Upper lobe of left lung (tissue), 6 donors: ENCODE measurements around the gene ADAMTS19. TPM values are rescaled to one million over a fixed set of nuclear protein-coding genes. Genes with fewer than 3 reads are reported as not detected.

Experiments used
- ATAC-seq, 2 donors: fragments of 200-7000 bp; cut with Tn5 transposase; one replicate each; pipeline ENCODE4 v1.9.1; 2022; ENCODE audit warnings: mild to moderate bottlenecking in 2 of 2, moderate library complexity in 2 of 2; ENCODE audit not compliant: low FRiP score in 2 of 2
- DNase-seq, 2 donors: peaks; one replicate each; pipeline ENCODE4 v3.0.0-alpha.2; 2019 to 2020
- H3K27ac ChIP-seq, 4 donors: fragments of 200-600 bp; sonication (generic); one replicate each; pipeline ENCODE4 v1.5.1; 2016 to 2019
- H3K27me3 ChIP-seq, 4 donors: fragments of 200-600 bp; sonication (generic); one replicate each; pipeline ENCODE4 v1.5.1; 2017 to 2019
- H3K36me3 ChIP-seq, 4 donors: fragments of 200-600 bp; sonication (generic); one replicate each; pipeline ENCODE4 v1.5.1; 2016 to 2019
- H3K4me1 ChIP-seq, 4 donors: fragments of 200-600 bp; sonication (generic); one replicate each; pipeline ENCODE4 v1.5.1; 2018 to 2019
- H3K4me3 ChIP-seq, 4 donors: fragments of 200-600 bp; sonication (generic); one replicate each; pipeline ENCODE4 v1.5.1; 2017 to 2019; ENCODE audit warnings: mild to moderate bottlenecking in 2 of 4, moderate library complexity in 1 of 4
- H3K9me3 ChIP-seq, 4 donors: fragments of 200-600 bp; sonication (generic); one replicate each; pipeline ENCODE4 v1.5.1; 2018 to 2019
- CTCF ChIP-seq, 6 experiments: fragments of 450-650 bp in 4 of 6; fragments of 200-600 bp in 2 of 6; sonication (generic) in 2 of 6; IDR thresholded peaks; one replicate each; pipeline ENCODE4 v1.5.1; 2016 to 2019; ENCODE audit warnings: antibody characterized with exemption in 6 of 6
- EP300 ChIP-seq, 4 donors: sonication (generic); formaldehyde crosslinking; IDR thresholded peaks; one replicate each; pipeline ENCODE4 v1.5.1; 2017; ENCODE audit warnings: antibody characterized with exemption in 4 of 4, control low read depth in 2 of 4
- POLR2A ChIP-seq, 4 donors: fragments of 450-650 bp; IDR thresholded peaks; one replicate each; pipeline ENCODE4 v1.5.1; 2016 to 2017; ENCODE audit warnings: antibody characterized with exemption in 4 of 4, mild to moderate bottlenecking in 2 of 4
- POLR2AphosphoS5 ChIP-seq, 2 donors: sonication (generic); formaldehyde crosslinking; IDR thresholded peaks; one replicate each; pipeline ENCODE4 v1.5.1; 2017; ENCODE audit warnings: antibody characterized with exemption in 2 of 2
- WGBS, 2 donors: methylation state at CpG; one replicate each; pipeline ENCODE4 v1.1.5; 2017 to 2018; 5-methylcytosine and 5-hydroxymethylcytosine counted together
- total RNA-seq, 6 donors: library from RNA; depleted of rRNA in 4 of 6; stranded (reverse); fragments of >200 nt in 4 of 6; gene quantifications; one replicate each; pipeline versions ENCODE4 v1.1.0 to v1.2.1, GENCODE V29; 2016 to 2021
- donor health status: DM: no; HTN: no; CAD: no; lungs with moderate emphysema.
- donor health status: DM: no; HTN: yes; CAD: no; lungs with severe emphysema.

ADAMTS19 gene
- total RNA-seq, 6 donors from 2014 or later, result 0.17 to 0.29 TPM; not detected in 4

GRCh38 chr5:129689045-129689444 is 228.9 kb downstream of the ADAMTS19 start:
- Histone ChIP-seq H3K36me3 (no peaks in the 10 kb centered on the region), H3K4me1 (no peaks in the 10 kb centered on the region), H3K27me3 (no peaks in the 10 kb centered on the region), H3K9me3 (no peaks in the 10 kb centered on the region), H3K27ac (no peak overlapping the region), H3K4me3 (no peak overlapping the region)
- TF ChIP-seq CTCF (IDR thresholded peaks at IDR 0.05) (no peak), POLR2A (IDR thresholded peaks at IDR 0.05) (no peak), EP300 (IDR thresholded peaks at IDR 0.05) (no peak), POLR2AphosphoS5 (IDR thresholded peaks at IDR 0.05) (no peak)
- ATAC-seq (no peak), DNase-seq (no peak)

GRCh38 chr5:129691220-129691619 is 231.1 kb downstream of the ADAMTS19 start:
- H3K27me3 ChIP-seq, result no peaks in the 10 kb centered on the region
- no peaks in the 10 kb centered on the region for H3K4me1 ChIP-seq
- no peaks in the 10 kb centered on the region for H3K36me3 ChIP-seq
- ATAC-seq (no peak), DNase-seq (no peak)
- H3K27ac ChIP-seq, result no peak overlapping the region
- H3K9me3 ChIP-seq, result no peaks in the 10 kb centered on the region
- TF ChIP-seq POLR2AphosphoS5 (IDR thresholded peaks at IDR 0.05) (no peak), POLR2A (IDR thresholded peaks at IDR 0.05) (no peak), CTCF (IDR thresholded peaks at IDR 0.05) (no peak), EP300 (IDR thresholded peaks at IDR 0.05) (no peak)
- H3K4me3 ChIP-seq, result no peak overlapping the region
- 68 to 71% methylated on average over 1 of the region's 1 CpG for WGBS, 2 donors

GRCh38 chr5:129696636-129697035 is 236.5 kb downstream of the ADAMTS19 start:
- no peak overlapping the region for H3K27ac ChIP-seq
- DNase-seq, result no peak
- TF ChIP-seq POLR2A (IDR thresholded peaks at IDR 0.05), result no peak
- TF ChIP-seq POLR2AphosphoS5 (IDR thresholded peaks at IDR 0.05), result no peak
- TF ChIP-seq CTCF (IDR thresholded peaks at IDR 0.05), result no peak
- TF ChIP-seq EP300 (IDR thresholded peaks at IDR 0.05), result no peak
- H3K4me3 ChIP-seq, result no peak overlapping the region
- no peaks in the 10 kb centered on the region for H3K9me3 ChIP-seq
- H3K4me1 ChIP-seq, result no peaks in the 10 kb centered on the region
- no peaks in the 10 kb centered on the region for H3K27me3 ChIP-seq
- ATAC-seq, result no peak
- H3K36me3 ChIP-seq, result no peaks in the 10 kb centered on the region

GRCh38 chr5:129698661-129699060 is 238.6 kb downstream of the ADAMTS19 start:
- H3K27ac ChIP-seq, result no peak overlapping the region
- no peak overlapping the region for H3K4me3 ChIP-seq
- no peaks in the 10 kb centered on the region for H3K9me3 ChIP-seq
- DNase-seq, result no peak
- H3K4me1 ChIP-seq, result no peaks in the 10 kb centered on the region
- ATAC-seq, result no peak
- no peak for TF ChIP-seq POLR2A (IDR thresholded peaks at IDR 0.05)
- TF ChIP-seq EP300 (IDR thresholded peaks at IDR 0.05), result no peak
- H3K36me3 ChIP-seq, result no peaks in the 10 kb centered on the region
- no peaks in the 10 kb centered on the region for H3K27me3 ChIP-seq

- WGBS, 2 donors, result 59 to 72% methylated on average over 1 of the region's 1 CpG
- Histone ChIP-seq H3K4me3 (no peak overlapping the region), H3K36me3 (no peaks in the 10 kb centered on the region), H3K27me3 (no peaks in the 10 kb centered on the region), H3K4me1 (no peaks in the 10 kb centered on the region), H3K9me3 (no peaks in the 10 kb centered on the region), H3K27ac (no peak overlapping the region)
- DNase-seq (no peak), ATAC-seq (no peak)
- TF ChIP-seq EP300 (IDR thresholded peaks at IDR 0.05), result no peak
These were observed 256.1 kb downstream of the ADAMTS19 start for GRCh38 chr5:129716235-129716634.

- ATAC-seq, result no peak
- Histone ChIP-seq H3K27ac (no peak overlapping the region), H3K36me3 (no peaks in the 10 kb centered on the region), H3K9me3 (no peaks in the 10 kb centered on the region), H3K4me1 (no peaks in the 10 kb centered on the region), H3K27me3 (no peaks in the 10 kb centered on the region), H3K4me3 (no peak overlapping the region)
- 76 to 84% methylated on average over 5 of the region's 5 CpGs for WGBS, 2 donors
- no peak for TF ChIP-seq CTCF (IDR thresholded peaks at IDR 0.05)
- TF ChIP-seq POLR2AphosphoS5 (IDR thresholded peaks at IDR 0.05), result no peak
- no peak for TF ChIP-seq EP300 (IDR thresholded peaks at IDR 0.05)
- TF ChIP-seq POLR2A (IDR thresholded peaks at IDR 0.05), result no peak
- DNase-seq, result no peak
These were observed 256.6 kb downstream of the ADAMTS19 start for GRCh38 chr5:129716651-129717050.
